HG03175 (cell line): Measurements from ENCODE around the gene TEX54.
"Not testable (repeated sequence)": the region's sequence is repeated elsewhere in the genome, so short reads cannot be mapped to it uniquely, and the experiment has no call there.

Experiments used
- ATAC-seq: cut with Tn5 transposase; IDR thresholded peaks from one replicate; pipeline ENCODE4 v1.9.1; 2021; ENCODE audit warnings: mild to moderate bottlenecking, moderate library complexity; ENCODE audit not compliant: unreplicated experiment

Gene TEX54

GRCh38 chr11:62832336-62833234 lies at the start of gene TEX54:
TEX54 (minus strand) TSS chr11:62832841.
- ATAC-seq: peak; percentile 22

- ATAC-seq: no peak
These were observed 49.7 kb upstream of the TEX54 start for GRCh38 chr11:62882431-62882749.

GRCh38 chr11:62881579-62882430 lies 49.2 kb upstream of the TEX54 start:
- ATAC-seq: peak; percentile 46

- ATAC-seq: peak; percentile 82
These were observed 48.4 kb upstream of the TEX54 start, which contains the start of gene SLC3A2 for GRCh38 chr11:62880803-62881578. SLC3A2 (plus strand) TSS chr11:62880896; CDS start chr11:62881024, 128 bp downstream.

- ATAC-seq: peak; percentile 14
These were observed 47.7 kb upstream of the TEX54 start for GRCh38 chr11:62880231-62880802.

GRCh38 chr11:62879235-62879978 lies 46.8 kb upstream of the TEX54 start:
- ATAC-seq: no peak

- no peak for ATAC-seq
These were observed 44.1 kb upstream of the TEX54 start for GRCh38 chr11:62876712-62877111.

GRCh38 chr11:62875698-62876478 lies 43.2 kb upstream of the TEX54 start:
- ATAC-seq: no peak

- no peak for ATAC-seq
These were observed 42.2 kb upstream of the TEX54 start for GRCh38 chr11:62874851-62875250.

- no peak for ATAC-seq
These were observed 33.0 kb upstream of the TEX54 start for GRCh38 chr11:62865635-62866034.

GRCh38 chr11:62863687-62864335 lies 31.2 kb upstream of the TEX54 start:
- ATAC-seq: no peak

- not testable (repeated sequence) for ATAC-seq
These were observed 29.0 kb upstream of the TEX54 start for GRCh38 chr11:62861564-62862192.

GRCh38 chr11:62860835-62861563 lies 28.4 kb upstream of the TEX54 start:
- ATAC-seq: no peak

- ATAC-seq: not testable (repeated sequence)
These were observed 26.7 kb upstream of the TEX54 start for GRCh38 chr11:62859281-62859703.

- ATAC-seq: no peak
These were observed 25.6 kb upstream of the TEX54 start for GRCh38 chr11:62858201-62858600.

GRCh38 chr11:62857541-62857982 lies 24.9 kb upstream of the TEX54 start:
- ATAC-seq: no peak

GRCh38 chr11:62856333-62856895 lies 23.8 kb upstream of the TEX54 start:
- no peak for ATAC-seq
